SK-N-SH (cell line): ENCODE results near the gene FZD4. TPM values are rescaled to one million over a fixed set of nuclear protein-coding genes. Genes with fewer than 3 reads are reported as not detected.

Experiments used
- CTCF ChIA-PET: fragments of 300-600, 350-600 bp; formaldehyde crosslinking; extraction: SDS; loops from one replicate; lab custom pipeline; 2021; lab: Yijun Ruan, JAX
- POLR2A ChIA-PET: fragments of 350-600 bp; sonication (Branson Sonifier 250); formaldehyde crosslinking; extraction: SDS; loops from one replicate; lab custom pipeline; 2020; ENCODE audit warnings: antibody characterized with exemption, inconsistent platforms; lab: Yijun Ruan, JAX
- DNase-seq: peaks from one replicate; pipeline ENCODE4 v3.0.0; 2012
- H2AFZ ChIP-seq: fragments of 200-600 bp; sonication (generic); 2 replicates; pipeline ENCODE4 v1.8.1; 2016; ENCODE audit warnings: antibody characterized with exemption, mild to moderate bottlenecking, low read depth
- H3F3A ChIP-seq: fragments of 200-600 bp; sonication (generic); replicated peaks from 2 replicates; pipeline ENCODE3; 2016; ENCODE audit warnings: antibody characterized with exemption, mild to moderate bottlenecking; ENCODE audit not compliant: insufficient read depth
- H3K27ac ChIP-seq, 2 experiments: fragments of 200-500 bp in 1 of 2; fragments of 200-600 bp in 1 of 2; sonication (Bioruptor generic) in 1 of 2; sonication (generic), shearing (Covaris generic) in 1 of 2; 2 replicates each; pipeline versions ENCODE4 v1.5.1 to v1.6.1; 2014 to 2016; ENCODE audit warnings: low read depth in 2 of 2, inconsistent platforms in 1 of 2, low read length in 1 of 2, mild to moderate bottlenecking in 1 of 2, mixed read lengths in 1 of 2
- H3K27me3 ChIP-seq: fragments of 200-600 bp; sonication (generic), shearing (Covaris generic); 2 replicates; pipeline ENCODE4 v1.6.1; 2016; ENCODE audit warnings: mixed run types; ENCODE audit not compliant: insufficient read depth
- H3K36me3 ChIP-seq, 2 experiments: fragments of 200-500 bp in 1 of 2; fragments of 200-600 bp in 1 of 2; sonication (Bioruptor generic) in 1 of 2; sonication (generic) in 1 of 2; replicated peaks in 1 of 2; 2 replicates each; pipeline versions ENCODE3 to v1.5.1; 2014 to 2016; ENCODE audit warnings: low read length in 1 of 2, mild to moderate bottlenecking in 1 of 2; ENCODE audit not compliant: insufficient read depth in 2 of 2, control insufficient read depth in 1 of 2
- H3K4me1 ChIP-seq, 2 experiments: fragments of 200-500 bp in 1 of 2; fragments of 200-600 bp in 1 of 2; sonication (Bioruptor generic) in 1 of 2; sonication (generic), shearing (Covaris generic) in 1 of 2; 2 replicates each; pipeline versions ENCODE4 v1.5.1 to v1.6.1; 2014 to 2016; ENCODE audit warnings: low read depth in 1 of 2, low read length in 1 of 2, mixed run types in 1 of 2; ENCODE audit not compliant: insufficient read depth in 2 of 2, control insufficient read depth in 1 of 2
- H3K4me2 ChIP-seq: fragments of 200-600 bp; sonication (generic), shearing (Covaris generic); 2 replicates; pipeline ENCODE4 v1.6.1; 2017; ENCODE audit warnings: mixed run types
- H3K4me3 ChIP-seq, 2 experiments: fragments of 200-500 bp in 1 of 2; fragments of 200-600 bp in 1 of 2; sonication (Bioruptor generic) in 1 of 2; sonication (generic), shearing (Covaris generic) in 1 of 2; 2 replicates each; pipeline versions ENCODE4 v1.5.1 to v1.8.1; 2014 to 2016; ENCODE audit warnings: low read depth in 2 of 2, inconsistent platforms in 1 of 2, low read length in 1 of 2, mild to moderate bottlenecking in 1 of 2, mixed read lengths in 1 of 2, moderate library complexity in 1 of 2
- H3K79me2 ChIP-seq: fragments of 200-600 bp; sonication (generic); 2 replicates; pipeline ENCODE4 v1.8.1; 2017; ENCODE audit warnings: mild to moderate bottlenecking; ENCODE audit not compliant: insufficient read depth
- H3K9ac ChIP-seq: fragments of 200-600 bp; sonication (generic); 2 replicates; pipeline ENCODE4 v1.6.1; 2017; ENCODE audit warnings: mixed run types
- H3K9me2 ChIP-seq: fragments of 200-600 bp; sonication (generic); 2 replicates; pipeline ENCODE4 v1.6.1; 2017; ENCODE audit warnings: mixed run types
- H3K9me3 ChIP-seq: fragments of 200-600 bp; sonication (generic); 2 replicates; pipeline ENCODE4 v1.6.1; 2017; ENCODE audit warnings: mixed run types, mild to moderate bottlenecking, moderate library complexity
- H4K20me1 ChIP-seq: fragments of 200-600 bp; sonication (generic); 2 replicates; pipeline ENCODE4 v1.6.1; 2017; ENCODE audit warnings: mild to moderate bottlenecking, mixed run types; ENCODE audit not compliant: insufficient read depth
- ELF1 ChIP-seq: IDR thresholded peaks from 2 replicates; pipeline ENCODE4 v1.4.0; 2012
- FOXM1 ChIP-seq: IDR thresholded peaks from 2 replicates; pipeline ENCODE4 v1.4.0; 2012; ENCODE audit warnings: low read depth, mild to moderate bottlenecking
- RAD21 ChIP-seq: IDR thresholded peaks from 2 replicates; pipeline ENCODE4 v1.6.1; 2012; ENCODE audit warnings: mild to moderate bottlenecking, low read length
- SMC3 ChIP-seq: IDR thresholded peaks from 2 replicates; pipeline ENCODE4 v1.6.1; 2012; ENCODE audit warnings: low read depth, low read length, improper control_type of control experiment
- WGBS: methylation state at CpG from one replicate; pipeline ENCODE4 v1.1.6; 2017; ENCODE audit warnings: low lambda C conversion rate; 5-methylcytosine and 5-hydroxymethylcytosine counted together
- polyA plus RNA-seq, 3 experiments: library from polyadenylated mRNA; depleted of rRNA; stranded (reverse); fragments of >200 nt; gene quantifications; 2 replicates each; pipeline ENCODE4 v1.2.3, GENCODE V29; 2012
- TF ChIP-seq, protein P1 (sequence below): fragments of 200-600 bp; sonication (generic); IDR thresholded peaks from 2 replicates; pipeline ENCODE4 v1.6.1; 2017; ENCODE audit warnings: antibody characterized with exemption, mild to moderate bottlenecking, moderate library complexity

Gene FZD4
- polyA plus RNA-seq, 1 of the 3 experiments (the other 2 are of a cell fraction): 0.72 TPM

DNA sequence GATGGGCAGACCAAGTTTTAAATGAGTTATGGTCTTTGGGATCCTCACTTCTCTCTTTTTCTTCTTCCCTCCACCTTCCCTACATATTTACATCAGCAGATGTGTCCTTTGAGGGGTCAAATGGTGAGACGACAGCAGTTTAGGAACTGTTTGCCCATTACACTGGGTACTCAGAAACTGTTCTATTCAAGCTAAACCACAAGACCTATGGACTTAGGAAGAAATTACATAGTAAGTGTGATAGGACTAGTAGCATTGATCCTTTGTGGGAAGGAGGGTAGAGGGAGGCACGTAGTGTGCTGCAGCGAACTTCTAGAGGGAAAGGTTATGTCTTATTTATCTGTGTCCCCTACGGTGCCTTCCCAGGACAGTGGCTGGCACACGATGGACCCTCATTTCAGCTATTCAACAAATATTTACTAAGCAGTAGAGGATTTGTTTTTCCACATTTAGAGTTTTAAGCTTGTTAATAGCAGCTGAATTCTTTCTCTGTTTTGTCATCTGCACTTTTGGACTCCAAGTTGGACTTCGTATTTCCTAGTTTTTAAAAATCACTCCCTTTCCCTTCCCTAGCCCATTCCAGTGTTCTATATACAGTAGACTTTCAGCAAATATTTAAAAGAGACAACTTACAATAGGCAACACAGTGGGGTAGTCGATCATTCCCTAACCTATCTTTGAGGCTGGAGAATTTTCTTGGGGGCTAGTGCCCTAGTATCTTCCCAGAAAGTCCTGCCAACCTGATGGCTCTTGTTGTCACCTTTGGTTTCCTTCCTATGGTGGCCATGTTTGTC, 13.9 kb downstream of the FZD4 start (continued):
- no peak for TF ChIP-seq RAD21
- TF ChIP-seq, all 33 proteins: peak for 0

DNA sequence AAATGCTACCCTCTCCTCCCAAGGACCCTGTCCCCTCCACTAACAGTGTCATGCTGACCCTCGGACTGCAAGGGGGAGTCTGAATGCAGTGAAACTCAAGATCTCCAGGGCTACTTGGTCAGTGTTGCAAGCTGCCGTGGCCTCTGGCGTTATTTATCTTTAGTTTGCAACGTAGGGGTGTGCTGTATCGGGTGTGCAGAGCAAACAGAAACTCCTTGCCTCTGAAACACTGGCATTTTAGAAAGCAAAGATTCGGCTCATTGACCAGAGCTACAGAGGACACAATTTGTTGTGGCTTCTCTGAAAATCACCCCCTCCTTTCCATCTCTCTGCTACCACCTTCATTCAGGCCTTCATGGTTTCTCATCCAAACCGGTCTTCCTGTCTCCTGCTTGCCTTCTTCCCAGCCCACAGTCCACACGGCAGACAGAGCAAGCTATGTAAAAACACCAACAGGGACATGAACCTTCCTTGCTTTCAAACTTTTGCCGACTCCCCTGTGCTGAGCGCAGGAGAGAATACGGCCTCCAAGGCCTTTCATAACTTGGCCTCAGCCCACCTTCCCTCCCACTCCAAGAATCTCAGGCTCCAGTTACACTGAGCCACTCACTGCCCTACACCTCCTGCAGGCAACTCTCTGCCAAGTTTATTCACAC, 14.9 kb downstream of the FZD4 start:
- Histone ChIP-seq H3K4me1 (peaks cover 0 to 17% of the 10 kb centered on the region in 2 experiments; a peak in 1 of 4 replicates), H3K4me2 (no peak overlapping the region)

DNA sequence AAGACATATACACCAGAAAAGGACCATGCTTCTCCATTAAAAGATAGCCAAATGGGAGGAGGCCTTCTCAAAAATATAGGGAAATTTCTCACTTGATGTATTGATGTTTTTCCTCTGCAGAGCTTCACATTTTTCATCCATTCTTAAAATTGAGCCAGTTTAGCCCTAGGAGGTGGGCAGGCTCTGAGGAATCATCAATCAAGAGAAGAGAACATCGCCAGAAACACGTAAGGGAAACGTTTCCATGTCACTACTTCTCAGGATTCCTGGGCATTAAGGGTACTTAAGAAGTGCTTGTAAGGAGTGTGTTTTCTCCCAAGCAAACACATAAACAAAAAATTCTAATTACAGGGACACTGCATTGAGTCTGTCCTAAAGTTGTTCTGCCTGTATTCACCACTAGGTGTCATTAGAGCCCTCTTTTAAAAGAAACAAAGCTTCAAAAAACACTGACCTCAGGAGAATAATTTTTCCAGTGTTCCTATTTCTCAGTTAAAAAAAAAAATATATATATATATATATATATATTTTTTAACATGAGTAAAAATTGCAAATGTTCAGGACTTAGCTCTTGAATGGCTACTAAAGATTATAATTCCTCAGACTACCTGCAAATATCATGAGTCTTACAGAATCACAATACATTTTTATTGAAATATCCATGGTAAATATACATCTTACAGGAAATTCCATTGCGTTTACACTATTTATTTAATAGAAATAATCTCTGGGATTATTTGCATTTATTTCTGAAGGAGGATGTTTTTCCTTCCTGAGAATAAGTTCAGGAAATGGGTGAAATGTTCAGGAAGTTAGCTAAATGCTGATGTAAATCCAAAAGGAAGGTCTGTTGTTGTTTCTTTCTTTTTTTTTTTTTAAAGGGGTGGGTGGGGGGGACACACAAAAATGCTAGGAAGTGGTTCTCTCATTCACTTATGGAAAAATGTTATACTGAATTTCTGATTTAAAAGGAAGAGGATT, 16.0 kb downstream of the FZD4 start:
- Histone ChIP-seq H3K4me2 (no peak overlapping the region), H3K36me3 (no peaks in the 10 kb centered on the region), H4K20me1 (no peaks in the 10 kb centered on the region), H2AFZ (no peak overlapping the region), H3F3A (peaks cover 3% of the 10 kb centered on the region), H3K27ac (no peak overlapping the region), H3K4me3 (no peak overlapping the region; a peak in 1 of 4 replicates), H3K27me3 (no peaks in the 10 kb centered on the region), H3K79me2 (no peaks in the 10 kb centered on the region), H3K4me1 (peaks cover 0 to 24% of the 10 kb centered on the region in 2 experiments; a peak in 1 of 4 replicates), H3K9me3 (no peaks in the 10 kb centered on the region), H3K9ac (no peak overlapping the region), H3K9me2 (no peaks in the 10 kb centered on the region)
- CTCF ChIA-PET: interaction anchor here (0.5 to 5.0 kb wide), 49 partner anchors 9 to 530 kb away, joined by 3 to 50 read pairs (median 5); partner anchors contain the start of genes FZD4 and TMEM135
- POLR2A ChIA-PET: no interaction called here
- TF ChIP-seq, protein P1, sequence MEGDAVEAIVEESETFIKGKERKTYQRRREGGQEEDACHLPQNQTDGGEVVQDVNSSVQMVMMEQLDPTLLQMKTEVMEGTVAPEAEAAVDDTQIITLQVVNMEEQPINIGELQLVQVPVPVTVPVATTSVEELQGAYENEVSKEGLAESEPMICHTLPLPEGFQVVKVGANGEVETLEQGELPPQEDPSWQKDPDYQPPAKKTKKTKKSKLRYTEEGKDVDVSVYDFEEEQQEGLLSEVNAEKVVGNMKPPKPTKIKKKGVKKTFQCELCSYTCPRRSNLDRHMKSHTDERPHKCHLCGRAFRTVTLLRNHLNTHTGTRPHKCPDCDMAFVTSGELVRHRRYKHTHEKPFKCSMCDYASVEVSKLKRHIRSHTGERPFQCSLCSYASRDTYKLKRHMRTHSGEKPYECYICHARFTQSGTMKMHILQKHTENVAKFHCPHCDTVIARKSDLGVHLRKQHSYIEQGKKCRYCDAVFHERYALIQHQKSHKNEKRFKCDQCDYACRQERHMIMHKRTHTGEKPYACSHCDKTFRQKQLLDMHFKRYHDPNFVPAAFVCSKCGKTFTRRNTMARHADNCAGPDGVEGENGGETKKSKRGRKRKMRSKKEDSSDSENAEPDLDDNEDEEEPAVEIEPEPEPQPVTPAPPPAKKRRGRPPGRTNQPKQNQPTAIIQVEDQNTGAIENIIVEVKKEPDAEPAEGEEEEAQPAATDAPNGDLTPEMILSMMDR: peak; percentile 68
- TF ChIP-seq SMC3: peak; percentile 62
- TF ChIP-seq FOXM1: no peak
- TF ChIP-seq ELF1: no peak
- TF ChIP-seq RAD21: peak; percentile 79
- peak; percentile 41 for DNase-seq
- 14% methylated on average over 4 of the region's 4 CpGs for WGBS

More for the DNA sequence above, 14.9 kb downstream of the FZD4 start:
- no peak for DNase-seq
- H3K9me2 ChIP-seq: no peaks in the 10 kb centered on the region
- H3K27me3 ChIP-seq: no peaks in the 10 kb centered on the region
- no peaks in the 10 kb centered on the region for H3K36me3 ChIP-seq
- H2AFZ ChIP-seq: no peak overlapping the region
- WGBS: 85% methylated on average over 11 of the region's 11 CpGs
- TF ChIP-seq ELF1 (no peak), RAD21 (no peak)
- H4K20me1 ChIP-seq: no peaks in the 10 kb centered on the region
- no peak overlapping the region for H3K27ac ChIP-seq
- ChIA-PET CTCF (interaction anchor here (0.8 to 5.0 kb wide), 16 partner anchors 8 to 481 kb away, joined by 3 to 50 read pairs (median 6); partner anchors contain the start of gene FZD4), POLR2A (no interaction called here)
- H3F3A ChIP-seq: peaks cover 3% of the 10 kb centered on the region
- no peaks in the 10 kb centered on the region for H3K79me2 ChIP-seq
- no peak overlapping the region for H3K9ac ChIP-seq
- H3K9me3 ChIP-seq: no peaks in the 10 kb centered on the region
- no peak overlapping the region for H3K4me3 ChIP-seq
